HCT116 (cell line): Measurements from ENCODE around the gene BIN2. TPM values are rescaled to one million over a fixed set of nuclear protein-coding genes. Genes with fewer than 3 reads are reported as not detected.

Experiments used
- ATAC-seq: fragments of 200-7000 bp; cut with Tn5 transposase; 2 replicates; pipeline ENCODE4 v1.9.1; 2020; ENCODE audit warnings: mild to moderate bottlenecking, moderate library complexity
- BruUV-seq: library from RNA; stranded (reverse); fragments of 400-500 nt; replicated peaks from 2 replicates; lab custom pipeline; 2021; lab: Mats Ljungman, UMichigan
- CTCF ChIA-PET: fragments of 300-600 bp; sonication (Branson Sonifier 250); formaldehyde crosslinking; loops from one replicate; lab custom pipeline; 2021; ENCODE audit warnings: antibody characterized with exemption; lab: Charles Lee
- POLR2A ChIA-PET: fragments of 300-600, 350-600 bp; sonication (Branson Sonifier 250); formaldehyde crosslinking; loops from one replicate; lab custom pipeline; 2021; ENCODE audit warnings: antibody characterized with exemption; lab: Charles Lee
- RAD21 ChIA-PET, 2 experiments: fragments of 300-600 bp; sonication (Branson Sonifier 250); formaldehyde crosslinking; loops; one replicate each; lab custom pipeline; 2023; ENCODE audit warnings: low total read pairs in 2 of 2; ENCODE audit not compliant: uncharacterized antibody in 2 of 2, unreplicated experiment in 2 of 2, low non-redundant PET in 1 of 2; lab: Charles Lee
- DNase-seq: peaks from one replicate; pipeline ENCODE4 v3.0.0-alpha.2; 2010; ENCODE audit warnings: low read depth, low spot score
- H2AFZ ChIP-seq: fragments of 200-600 bp; shearing (Covaris generic), sonication (generic); 2 replicates; pipeline ENCODE4 v1.6.1; 2017; ENCODE audit warnings: low read depth, mixed run types, mixed read lengths, antibody characterized with exemption, low read length; ENCODE audit not compliant: poor library complexity, severe bottlenecking
- H3K27ac ChIP-seq: 2 replicates; pipeline ENCODE4 v1.5.1; 2012; ENCODE audit warnings: low read depth, low read length
- H3K27me3 ChIP-seq: fragments of 200-600 bp; sonication (generic); 2 replicates; pipeline ENCODE4 v1.6.1; 2016; ENCODE audit warnings: mixed run types, low read length, mixed read lengths; ENCODE audit not compliant: insufficient read depth
- H3K36me3 ChIP-seq, 2 experiments: fragments of 200-500 bp in 1 of 2; fragments of 200-600 bp in 1 of 2; sonication (Bioruptor generic) in 1 of 2; sonication (generic) in 1 of 2; 2 replicates each; pipeline versions ENCODE4 v1.5.1 to v1.6.1; 2014 to 2016; ENCODE audit warnings: low read length in 2 of 2, inconsistent platforms in 1 of 2, mixed read lengths in 1 of 2, mixed run types in 1 of 2; ENCODE audit not compliant: insufficient read depth in 2 of 2, control insufficient read depth in 1 of 2
- H3K4me1 ChIP-seq, 2 experiments: fragments of 200-600 bp in 1 of 2; sonication (generic) in 1 of 2; 2 replicates each; pipeline versions ENCODE4 v1.5.1 to v1.6.1; 2012 to 2017; ENCODE audit warnings: low read length in 2 of 2, inconsistent platforms in 1 of 2, mild to moderate bottlenecking in 1 of 2, mixed read lengths in 1 of 2, mixed run types in 1 of 2, moderate library complexity in 1 of 2; ENCODE audit not compliant: insufficient read depth in 2 of 2, control insufficient read depth in 1 of 2
- H3K4me2 ChIP-seq: fragments of 200-600 bp; sonication (generic); 2 replicates; pipeline ENCODE4 v1.6.1; 2017; ENCODE audit warnings: mixed run types, low read length, mixed read lengths
- H3K4me3 ChIP-seq, 2 experiments: fragments of 200-600 bp in 1 of 2; sonication (generic) in 1 of 2; replicated peaks in 1 of 2; 2 replicates each; pipeline ENCODE4 v1.5.1; 2011 to 2016; ENCODE audit warnings: low read length in 2 of 2, control low read depth in 1 of 2, low read depth in 1 of 2, mild to moderate bottlenecking in 1 of 2, mixed read lengths in 1 of 2, mixed run types in 1 of 2
- H3K79me2 ChIP-seq: fragments of 200-600 bp; sonication (generic); 2 replicates; pipeline ENCODE4 v1.6.1; 2017; ENCODE audit warnings: mild to moderate bottlenecking, mixed run types, low read length, moderate library complexity, mixed read lengths; ENCODE audit not compliant: insufficient read depth
- H3K9ac ChIP-seq: fragments of 200-600 bp; sonication (generic); 2 replicates; pipeline ENCODE4 v1.6.1; 2016; ENCODE audit warnings: low read length, mixed read lengths
- H3K9me2 ChIP-seq: fragments of 200-600 bp; sonication (generic), shearing (Covaris generic); 2 replicates; pipeline ENCODE4 v1.6.1; 2017; ENCODE audit warnings: mixed run types, mild to moderate bottlenecking, moderate library complexity; ENCODE audit not compliant: insufficient read depth
- H3K9me3 ChIP-seq, 2 experiments: fragments of 200-500 bp in 1 of 2; fragments of 200-600 bp in 1 of 2; sonication (Bioruptor generic) in 1 of 2; sonication (generic) in 1 of 2; 2 replicates each; pipeline ENCODE4 v1.6.1; 2014 to 2017; ENCODE audit warnings: low read length in 2 of 2, mixed read lengths in 2 of 2, inconsistent platforms in 1 of 2, low read depth in 1 of 2, mild to moderate bottlenecking in 1 of 2, mixed run types in 1 of 2, moderate library complexity in 1 of 2; ENCODE audit not compliant: control insufficient read depth in 1 of 2, insufficient read depth in 1 of 2
- H4K20me1 ChIP-seq: fragments of 200-600 bp; sonication (generic), shearing (Covaris generic); 2 replicates; pipeline ENCODE4 v1.6.1; 2017; ENCODE audit warnings: mixed run types, mild to moderate bottlenecking, moderate library complexity; ENCODE audit not compliant: insufficient read depth
- EGR1 ChIP-seq: IDR thresholded peaks from 2 replicates; pipeline ENCODE4 v1.6.1; 2012; ENCODE audit warnings: low read depth
- EZH2phosphoT487 ChIP-seq: fragments of 200-600 bp; IDR thresholded peaks from 2 replicates; pipeline ENCODE4 v1.6.1; 2018; ENCODE audit warnings: antibody characterized with exemption, borderline replicate concordance
- POLR2A ChIP-seq: IDR thresholded peaks from 2 replicates; pipeline ENCODE4 v1.7.0; 2011; ENCODE audit warnings: borderline replicate concordance; ENCODE audit not compliant: insufficient read depth, insufficient read length; ENCODE audit errors: extremely low read depth
- RAD21 ChIP-seq: IDR thresholded peaks from 2 replicates; pipeline ENCODE4 v1.6.1; 2012; ENCODE audit warnings: low read depth, mild to moderate bottlenecking
- SRF ChIP-seq: IDR thresholded peaks from 2 replicates; pipeline ENCODE4 v1.6.1; 2012; ENCODE audit warnings: low read depth
- TCF7L2 ChIP-seq: IDR thresholded peaks from 2 replicates; pipeline ENCODE4 v1.7.0; 2011; ENCODE audit warnings: borderline replicate concordance, inconsistent platforms; ENCODE audit not compliant: insufficient read depth, insufficient read length; ENCODE audit errors: extremely low read depth
- intact Hi-C: fragments of 100-400 bp; cut with micrococcal nuclease; formaldehyde crosslinking; loops from 2 replicates; pipeline ENCODE4 v1.10.0; 2022
- total RNA-seq: library from RNA; stranded (reverse); gene quantifications from one replicate; pipeline ENCODE4 v1.2.1, GENCODE V29; 2021; ENCODE audit not compliant: unreplicated experiment
- TF ChIP-seq, protein P1 (sequence below), 3 experiments: fragments of 200-600 bp in 1 of 3; sonication (generic) in 1 of 3; IDR thresholded peaks in 2 of 3; conservative IDR thresholded peaks in 1 of 3; 2 replicates each; pipeline ENCODE4 v1.5.1; 2012 to 2017; ENCODE audit warnings: low read depth in 2 of 3, low read length in 2 of 3, antibody characterized with exemption in 1 of 3, borderline replicate concordance in 1 of 3, control low read depth in 1 of 3, mild to moderate bottlenecking in 1 of 3, mixed read lengths in 1 of 3, mixed run types in 1 of 3, moderate library complexity in 1 of 3; ENCODE audit not compliant: insufficient read depth in 1 of 3
- TF ChIP-seq, protein P2 (sequence below): IDR thresholded peaks from 2 replicates; pipeline ENCODE4 v1.6.1; 2012; ENCODE audit warnings: low read depth
- TF ChIP-seq, protein P3 (sequence below): IDR thresholded peaks from 2 replicates; pipeline ENCODE4 v1.6.1; 2012

Gene BIN2
- total RNA-seq, 1 experiment from 2014 or later, result 0.22 TPM

DNA sequence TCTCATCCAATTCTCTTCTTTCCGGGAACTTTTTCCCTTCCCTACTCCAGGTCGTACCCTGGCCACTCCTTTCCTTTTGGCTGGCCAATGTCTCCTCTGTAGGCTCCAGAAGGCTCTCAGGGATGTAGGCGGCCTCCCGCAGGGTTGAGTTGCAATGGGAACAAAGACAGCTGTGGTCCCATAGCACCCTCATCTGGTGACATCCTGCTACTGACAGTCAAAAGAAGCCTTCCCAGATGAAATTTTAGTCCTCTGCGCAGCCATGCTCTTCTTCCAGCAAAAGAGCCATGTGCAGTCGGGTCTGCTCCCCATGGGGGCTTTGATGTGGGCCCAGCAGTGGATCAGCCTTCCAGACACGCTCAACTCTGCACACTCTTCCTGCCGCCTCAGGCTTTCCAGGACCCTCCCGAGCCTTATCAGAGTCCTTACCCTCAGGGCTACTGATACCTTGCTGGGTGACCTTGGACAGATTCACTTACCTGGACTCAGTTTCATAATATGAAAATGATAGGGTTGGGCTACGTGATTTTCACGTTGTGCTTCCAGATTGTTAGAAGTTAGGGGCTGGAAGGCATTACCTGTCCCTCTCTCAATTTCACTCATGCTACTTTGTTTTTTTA is 28.0 kb upstream of the BIN2 start:
- DNase-seq, result peak; percentile 27
- no peak overlapping the region for H3K27ac ChIP-seq
- H3K9me2 ChIP-seq, result no peaks in the 10 kb centered on the region
- no peak overlapping the region for H2AFZ ChIP-seq
- no peaks in the 10 kb centered on the region for H3K27me3 ChIP-seq
- H3K36me3 ChIP-seq, result 0 out of 4 replicates have a peak, but pooled peaks cover 0 to 2% of the 10 kb centered on the region in 2 experiments
- TF ChIP-seq, protein P1, sequence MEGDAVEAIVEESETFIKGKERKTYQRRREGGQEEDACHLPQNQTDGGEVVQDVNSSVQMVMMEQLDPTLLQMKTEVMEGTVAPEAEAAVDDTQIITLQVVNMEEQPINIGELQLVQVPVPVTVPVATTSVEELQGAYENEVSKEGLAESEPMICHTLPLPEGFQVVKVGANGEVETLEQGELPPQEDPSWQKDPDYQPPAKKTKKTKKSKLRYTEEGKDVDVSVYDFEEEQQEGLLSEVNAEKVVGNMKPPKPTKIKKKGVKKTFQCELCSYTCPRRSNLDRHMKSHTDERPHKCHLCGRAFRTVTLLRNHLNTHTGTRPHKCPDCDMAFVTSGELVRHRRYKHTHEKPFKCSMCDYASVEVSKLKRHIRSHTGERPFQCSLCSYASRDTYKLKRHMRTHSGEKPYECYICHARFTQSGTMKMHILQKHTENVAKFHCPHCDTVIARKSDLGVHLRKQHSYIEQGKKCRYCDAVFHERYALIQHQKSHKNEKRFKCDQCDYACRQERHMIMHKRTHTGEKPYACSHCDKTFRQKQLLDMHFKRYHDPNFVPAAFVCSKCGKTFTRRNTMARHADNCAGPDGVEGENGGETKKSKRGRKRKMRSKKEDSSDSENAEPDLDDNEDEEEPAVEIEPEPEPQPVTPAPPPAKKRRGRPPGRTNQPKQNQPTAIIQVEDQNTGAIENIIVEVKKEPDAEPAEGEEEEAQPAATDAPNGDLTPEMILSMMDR (IDR thresholded peaks at IDR 0.05 in 2 of 3, conservative IDR thresholded peaks at IDR 0.05 in 1 of 3; ENCODE audit: borderline replicate concordance in 1 of 3, insufficient read depth in 1 of 3, low read depth in 2 of 3, low read length in 2 of 3), result peak; percentile 61 to 85 (median 83)
- TF ChIP-seq EZH2phosphoT487 (no peak), RAD21 (peak; percentile 87)
- no peak overlapping the region for H3K9ac ChIP-seq
- H3K4me1 ChIP-seq, result no peaks in the 10 kb centered on the region
- ChIA-PET CTCF (interaction anchor here (0.5 to 3.2 kb wide), 5 partner anchors 9 to 1209 kb away, joined by 3 to 18 read pairs (median 3); no protein-coding TSS in a partner anchor), RAD21 (no interaction called here), POLR2A (no interaction called here)
- no peaks in the 10 kb centered on the region for H3K79me2 ChIP-seq
- H3K9me3 ChIP-seq, result no peaks in the 10 kb centered on the region
- intact Hi-C loops, result no loop called here
- ATAC-seq, result peak; percentile 85
- no peak overlapping the region for H3K4me3 ChIP-seq
- BruUV-seq, result TSS peak; percentile 55
- H3K4me2 ChIP-seq, result no peak overlapping the region
- no peaks in the 10 kb centered on the region for H4K20me1 ChIP-seq

DNA sequence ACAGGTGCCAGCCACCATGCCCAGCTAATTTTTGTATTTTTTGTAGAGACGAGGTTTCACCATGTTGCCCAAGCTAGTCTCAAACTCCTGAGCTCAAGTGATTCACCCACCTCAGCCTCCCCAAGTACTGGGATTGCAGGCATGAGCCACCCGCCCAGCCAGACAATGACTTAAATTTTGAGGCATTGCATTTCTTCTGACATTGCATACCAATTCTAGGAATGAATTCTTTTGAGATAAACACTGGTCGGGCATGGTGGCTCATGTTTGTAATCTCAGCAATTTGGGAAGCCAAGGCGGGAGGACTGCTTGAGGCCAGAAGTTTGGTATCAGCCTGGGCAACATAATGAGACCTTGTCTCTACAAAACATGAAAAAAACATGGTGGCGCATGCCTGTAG is 25.1 kb upstream of the BIN2 start:
- no peaks in the 10 kb centered on the region for H3K9me2 ChIP-seq
- no peak overlapping the region for H3K4me3 ChIP-seq
- H3K4me2 ChIP-seq, result no peak overlapping the region
- ATAC-seq, result no peak
- no peak for DNase-seq
- BruUV-seq, result no TSS peak
- H3K9me3 ChIP-seq, result no peaks in the 10 kb centered on the region
- no peaks in the 10 kb centered on the region for H3K27me3 ChIP-seq
- H3K27ac ChIP-seq, result no peak overlapping the region
- no peaks in the 10 kb centered on the region for H3K36me3 ChIP-seq
- RAD21 ChIA-PET, result interaction anchor here in 1 of 2 experiments (1.4 kb wide), 1 partner anchor 8 kb away, joined by 6 read pairs; no protein-coding TSS in a partner anchor
- H3K4me1 ChIP-seq, result peaks cover 0 to 8% of the 10 kb centered on the region in 2 experiments; a peak in 2 of 4 replicates
- intact Hi-C loops, result loop anchor here (10.0 kb wide), 1 partner anchor 844 kb away; the partner anchor contains the start of gene DIP2B
- no peak overlapping the region for H3K9ac ChIP-seq
- CTCF ChIA-PET, result interaction anchor here (1.9 to 3.2 kb wide), 2 partner anchors 8 to 584 kb away, joined by 6 to 18 read pairs; no protein-coding TSS in a partner anchor
- H2AFZ ChIP-seq, result no peak overlapping the region
- POLR2A ChIA-PET, result no interaction called here
- no peaks in the 10 kb centered on the region for H3K79me2 ChIP-seq
- H4K20me1 ChIP-seq, result no peaks in the 10 kb centered on the region
- TF ChIP-seq SRF (no peak), EGR1 (no peak), TCF7L2 (no peak), RAD21 (no peak), POLR2A (no peak)
- TF ChIP-seq, protein P2, sequence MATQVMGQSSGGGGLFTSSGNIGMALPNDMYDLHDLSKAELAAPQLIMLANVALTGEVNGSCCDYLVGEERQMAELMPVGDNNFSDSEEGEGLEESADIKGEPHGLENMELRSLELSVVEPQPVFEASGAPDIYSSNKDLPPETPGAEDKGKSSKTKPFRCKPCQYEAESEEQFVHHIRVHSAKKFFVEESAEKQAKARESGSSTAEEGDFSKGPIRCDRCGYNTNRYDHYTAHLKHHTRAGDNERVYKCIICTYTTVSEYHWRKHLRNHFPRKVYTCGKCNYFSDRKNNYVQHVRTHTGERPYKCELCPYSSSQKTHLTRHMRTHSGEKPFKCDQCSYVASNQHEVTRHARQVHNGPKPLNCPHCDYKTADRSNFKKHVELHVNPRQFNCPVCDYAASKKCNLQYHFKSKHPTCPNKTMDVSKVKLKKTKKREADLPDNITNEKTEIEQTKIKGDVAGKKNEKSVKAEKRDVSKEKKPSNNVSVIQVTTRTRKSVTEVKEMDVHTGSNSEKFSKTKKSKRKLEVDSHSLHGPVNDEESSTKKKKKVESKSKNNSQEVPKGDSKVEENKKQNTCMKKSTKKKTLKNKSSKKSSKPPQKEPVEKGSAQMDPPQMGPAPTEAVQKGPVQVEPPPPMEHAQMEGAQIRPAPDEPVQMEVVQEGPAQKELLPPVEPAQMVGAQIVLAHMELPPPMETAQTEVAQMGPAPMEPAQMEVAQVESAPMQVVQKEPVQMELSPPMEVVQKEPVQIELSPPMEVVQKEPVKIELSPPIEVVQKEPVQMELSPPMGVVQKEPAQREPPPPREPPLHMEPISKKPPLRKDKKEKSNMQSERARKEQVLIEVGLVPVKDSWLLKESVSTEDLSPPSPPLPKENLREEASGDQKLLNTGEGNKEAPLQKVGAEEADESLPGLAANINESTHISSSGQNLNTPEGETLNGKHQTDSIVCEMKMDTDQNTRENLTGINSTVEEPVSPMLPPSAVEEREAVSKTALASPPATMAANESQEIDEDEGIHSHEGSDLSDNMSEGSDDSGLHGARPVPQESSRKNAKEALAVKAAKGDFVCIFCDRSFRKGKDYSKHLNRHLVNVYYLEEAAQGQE, result no peak
- TF ChIP-seq, protein P1 (IDR thresholded peaks at IDR 0.05 in 2 of 3, conservative IDR thresholded peaks at IDR 0.05 in 1 of 3; ENCODE audit: borderline replicate concordance in 1 of 3, insufficient read depth in 1 of 3, low read depth in 2 of 3, low read length in 2 of 3), result no peak
- TF ChIP-seq, protein P3, sequence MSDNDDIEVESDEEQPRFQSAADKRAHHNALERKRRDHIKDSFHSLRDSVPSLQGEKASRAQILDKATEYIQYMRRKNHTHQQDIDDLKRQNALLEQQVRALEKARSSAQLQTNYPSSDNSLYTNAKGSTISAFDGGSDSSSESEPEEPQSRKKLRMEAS, result no peak
